Measurements from ENCODE around the gene PLEKHG7.
"Not testable (repeated sequence)": the region's sequence is repeated elsewhere in the genome, so short reads cannot be mapped to it uniquely, and the experiment has no call there.

The PLEKHG7 gene

DNA sequence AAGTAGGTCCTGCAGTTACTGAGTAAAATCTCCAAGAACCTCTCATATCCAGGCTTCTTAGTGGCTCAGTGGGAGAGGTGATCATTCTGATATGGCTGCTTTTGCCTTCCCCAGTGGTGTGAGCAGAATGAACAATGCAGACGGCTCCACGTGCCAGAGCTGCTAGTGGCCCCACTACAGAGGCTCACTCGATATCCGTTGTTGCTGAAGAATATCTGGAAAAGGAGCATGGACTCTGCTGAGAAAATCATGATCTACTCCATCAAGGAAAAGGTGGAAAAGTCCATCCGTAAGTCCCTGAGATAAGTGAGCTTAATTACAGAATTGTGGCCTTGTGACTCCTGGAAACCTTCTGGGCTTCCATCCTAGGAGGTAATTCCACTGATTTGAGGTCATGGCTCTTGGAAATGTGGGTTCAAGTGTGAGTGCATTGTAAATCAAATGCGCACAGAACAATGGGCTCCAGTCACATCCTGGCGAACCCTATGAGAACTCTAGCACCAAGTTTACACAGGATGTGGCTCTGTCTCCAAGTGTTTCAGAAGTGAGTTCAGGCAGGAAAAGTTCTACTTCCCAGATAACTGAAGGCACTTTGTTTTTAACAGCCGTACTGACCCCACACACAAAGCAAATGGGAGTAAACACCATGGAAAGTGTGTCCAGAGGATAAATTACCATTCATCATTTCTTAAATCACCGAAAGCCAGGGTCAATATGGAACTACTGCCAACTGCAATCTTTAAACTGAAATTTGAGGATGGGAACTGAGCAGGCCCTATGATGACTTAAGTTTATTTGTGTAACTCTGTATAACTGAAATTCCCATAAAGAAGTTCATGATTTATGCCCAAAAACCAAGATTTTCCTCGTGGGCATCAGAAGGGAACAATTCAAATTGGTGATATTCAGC, 51.4 kb downstream of the PLEKHG7 start:
- no peak for DNase-seq

DNA sequence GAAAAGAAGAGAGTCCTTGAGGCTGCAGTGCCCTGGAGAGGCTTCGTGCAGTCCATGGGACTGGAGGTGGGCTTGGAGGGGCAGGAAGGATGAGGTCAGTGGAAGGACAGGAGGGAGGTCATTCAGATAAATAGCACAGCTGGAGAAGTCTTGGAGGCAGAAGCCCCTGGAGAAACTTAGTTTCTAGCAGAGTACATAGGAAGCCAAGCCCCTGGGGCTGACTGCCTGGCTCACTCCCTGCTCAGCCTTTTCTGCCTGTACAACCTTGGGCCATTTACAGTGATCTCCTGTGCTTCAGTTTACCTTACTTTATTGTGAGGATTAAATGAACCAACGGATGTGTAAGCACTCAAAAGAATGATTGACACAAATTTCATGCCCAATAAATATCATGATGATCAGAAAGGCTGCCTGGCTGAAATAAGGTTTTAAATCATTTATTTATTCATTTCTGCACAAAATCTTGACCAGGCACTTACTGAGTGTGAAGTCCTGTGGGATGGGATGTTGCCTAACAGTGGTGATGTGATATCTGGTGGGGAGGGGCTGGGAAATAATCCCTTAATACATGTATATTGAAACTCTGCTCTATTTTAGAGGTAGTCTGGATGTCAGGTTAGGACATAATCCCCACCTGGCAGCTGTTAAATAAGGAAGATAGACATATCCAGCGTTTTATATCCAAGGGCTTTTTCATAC, 54.3 kb downstream of the PLEKHG7 start:
- no peak for DNase-seq

DNA sequence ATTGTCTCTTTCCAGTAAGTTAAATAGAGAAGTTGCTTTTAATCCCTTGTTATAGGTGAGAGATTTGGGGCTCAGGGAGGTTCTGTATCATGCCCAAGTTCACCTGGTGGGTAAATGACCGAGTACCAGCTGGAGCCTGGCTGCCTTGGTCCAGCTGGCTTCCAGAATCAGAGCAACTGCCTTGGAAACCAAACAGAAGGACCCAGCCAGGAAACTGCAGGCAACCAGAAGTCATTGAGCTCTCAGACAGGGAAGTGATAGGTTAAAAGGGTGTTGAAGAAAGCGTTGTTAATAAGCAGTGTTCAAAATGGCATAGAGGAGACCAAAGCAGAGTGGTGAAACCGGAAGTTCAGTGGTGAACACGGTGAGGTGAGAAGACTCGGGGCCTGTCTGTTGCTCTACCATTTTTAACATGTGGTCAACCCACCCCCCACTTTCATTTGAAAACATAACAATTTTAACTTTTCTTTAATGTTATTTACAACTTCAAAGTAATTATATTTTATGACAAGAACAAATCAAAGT, 54.9 kb downstream of the PLEKHG7 start:
- no peak for DNase-seq

DNA sequence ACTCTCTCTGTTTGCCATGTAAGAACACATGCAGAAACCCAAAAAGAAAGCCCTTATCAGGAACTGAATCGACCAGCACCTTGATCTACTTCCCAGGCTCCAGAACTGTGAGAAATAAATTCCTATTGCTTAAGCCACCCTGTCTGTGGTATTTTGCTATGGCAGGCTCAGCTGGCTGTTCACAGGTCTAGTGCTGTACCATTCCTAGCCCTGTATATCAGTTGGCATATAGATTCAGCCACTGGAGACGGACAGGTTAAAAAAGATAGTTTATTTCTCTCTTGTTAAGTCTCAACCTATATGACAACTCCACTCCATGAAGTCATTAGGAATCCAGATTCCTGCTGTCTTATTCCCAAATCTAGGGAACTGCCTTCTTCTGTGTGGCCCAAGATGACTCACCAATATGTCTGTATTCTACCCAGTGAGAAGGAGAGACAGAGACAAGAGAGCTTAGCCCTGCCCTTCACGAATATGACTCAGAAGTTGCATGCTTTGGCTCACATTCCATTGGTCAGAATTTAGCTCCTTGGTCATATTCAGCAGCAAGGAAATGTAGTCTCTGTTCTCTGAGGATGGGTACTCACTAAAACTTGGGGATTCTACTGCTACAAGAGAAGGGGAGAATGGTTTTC, 57.0 kb downstream of the PLEKHG7 start:
- no peak for DNase-seq

DNA sequence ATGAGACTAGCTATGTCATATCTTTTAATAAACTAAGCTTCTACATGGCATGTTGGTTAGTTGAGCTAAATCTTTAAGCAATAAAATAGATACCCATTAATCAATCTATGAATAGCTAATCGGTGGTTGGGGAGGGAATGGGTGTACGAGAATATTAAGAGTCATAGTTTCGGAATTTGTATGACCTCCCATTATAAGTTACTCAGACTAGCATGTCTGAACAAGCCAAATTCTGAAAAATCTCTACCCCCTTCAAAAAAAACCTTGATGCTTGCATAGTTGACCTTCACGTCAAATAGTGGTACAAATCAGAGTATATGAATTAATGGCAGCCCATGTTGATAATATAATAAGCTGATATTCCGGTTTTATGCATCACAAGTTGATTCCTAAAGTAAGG, 60.0 kb downstream of the PLEKHG7 start:
- no peak for DNase-seq

DNA sequence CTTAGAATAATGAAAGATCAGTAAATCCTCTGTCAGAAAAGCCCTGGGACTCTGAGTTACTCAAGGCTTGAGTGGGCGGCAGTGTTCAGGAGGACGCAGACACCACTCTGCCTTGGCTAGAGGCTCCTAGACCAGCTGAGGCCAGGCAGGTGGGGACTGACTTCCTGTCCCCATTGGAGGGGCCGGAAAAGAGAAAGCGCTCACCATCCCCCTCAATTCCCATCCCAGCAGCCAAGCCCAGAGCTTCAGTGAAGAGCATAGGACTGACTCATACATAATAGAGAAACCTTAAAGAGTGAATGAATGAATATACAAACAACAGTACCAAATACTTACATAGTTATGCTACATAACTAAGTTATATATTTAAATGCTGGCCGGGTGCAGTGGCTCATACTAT, 62.0 kb downstream of the PLEKHG7 start:
- DNase-seq = no peak

DNA sequence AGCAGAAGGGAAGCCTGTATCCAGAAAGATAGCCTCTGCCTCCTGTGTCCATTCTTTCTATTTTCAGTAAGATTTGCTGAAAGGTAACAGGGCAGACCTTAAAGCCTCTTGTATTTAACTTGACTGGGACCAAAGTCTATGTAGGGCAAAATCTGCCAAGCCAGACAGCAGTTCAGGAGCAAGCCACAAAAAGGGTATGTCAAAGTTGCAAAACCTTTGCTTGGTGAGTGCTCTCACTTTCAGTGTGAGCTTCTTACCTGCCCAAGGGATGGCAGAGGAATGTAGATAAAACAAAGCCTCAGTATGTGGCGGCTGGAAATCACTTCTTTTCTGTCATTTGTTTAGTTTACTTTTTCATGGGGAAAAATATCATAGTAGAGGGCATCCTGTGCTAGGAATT, 63.1 kb downstream of the PLEKHG7 start:
- DNase-seq = no peak

DNA sequence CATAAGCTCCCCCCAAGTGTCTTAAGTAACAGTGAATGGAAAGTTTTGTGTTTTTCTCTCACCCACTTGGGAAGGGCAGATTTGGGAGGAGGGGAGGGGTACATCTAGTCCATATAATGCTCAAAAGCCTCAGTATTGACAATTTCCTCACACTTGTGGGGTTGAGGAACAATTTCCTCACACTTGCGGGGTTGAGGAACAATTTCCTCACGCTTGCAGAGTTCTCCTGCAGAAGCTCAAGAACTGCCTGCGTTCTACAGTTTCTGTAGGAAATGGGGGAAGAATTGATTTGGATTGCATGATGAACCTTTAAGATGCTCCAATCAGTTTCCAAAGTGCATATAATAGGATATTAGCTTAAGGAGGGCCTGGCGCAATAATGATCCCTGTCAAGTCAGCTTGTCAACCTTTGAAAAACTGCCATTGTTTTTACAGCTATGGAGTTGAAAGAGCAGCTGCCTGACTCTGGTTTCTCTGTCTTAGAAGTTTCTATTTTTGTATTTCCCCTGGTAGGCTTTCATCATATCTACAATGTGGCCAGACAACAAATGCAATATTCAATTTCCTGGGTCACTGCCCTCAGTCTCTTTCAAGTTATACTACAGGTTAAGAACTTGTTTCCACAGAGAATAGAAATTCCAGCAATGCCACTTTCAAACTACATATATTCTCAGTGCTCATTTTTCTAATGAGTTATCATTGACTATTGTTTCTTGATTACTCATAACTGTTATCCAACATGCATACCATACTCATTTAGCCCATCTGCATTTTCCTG, 66.5 kb downstream of the PLEKHG7 start:
- DNase-seq = no peak

DNA sequence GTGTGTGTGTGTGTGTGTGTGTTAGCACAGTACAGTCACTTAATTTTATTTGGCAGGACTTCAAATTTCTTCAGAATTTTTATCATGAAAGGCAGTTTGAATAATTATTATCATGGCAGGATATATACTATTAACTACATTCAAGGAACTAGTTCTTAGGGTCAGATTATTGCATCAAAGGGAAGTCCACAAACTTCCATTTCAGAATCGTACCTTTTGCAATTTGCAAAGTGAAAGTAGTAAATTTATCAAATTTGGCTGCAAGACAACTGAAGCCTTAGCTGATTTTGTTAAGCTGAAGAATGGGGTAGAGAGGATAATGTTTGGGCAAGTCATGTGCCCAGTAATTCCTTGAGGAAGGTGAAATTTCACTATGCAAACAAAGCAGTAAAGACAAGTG, 68.2 kb downstream of the PLEKHG7 start:
- DNase-seq = no peak

DNA sequence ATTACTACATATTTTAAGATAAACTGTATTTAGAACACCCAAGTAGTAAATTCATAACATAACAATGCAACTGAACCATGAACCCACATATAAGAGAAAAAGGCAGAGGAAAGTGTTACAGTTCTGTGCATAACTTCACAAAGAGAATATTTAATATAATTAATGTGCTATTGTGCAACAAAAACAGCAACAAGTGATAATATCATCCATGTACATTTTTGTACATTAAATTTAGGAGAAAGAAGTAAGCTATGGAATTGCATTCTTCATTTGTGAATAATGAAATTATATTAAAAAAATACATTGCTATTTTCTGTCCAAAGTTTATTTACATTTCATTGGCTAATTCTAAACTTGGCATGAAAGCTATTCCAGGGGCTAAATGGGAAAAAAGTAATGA, 72.6 kb downstream of the PLEKHG7 start:
- DNase-seq = no peak

DNA sequence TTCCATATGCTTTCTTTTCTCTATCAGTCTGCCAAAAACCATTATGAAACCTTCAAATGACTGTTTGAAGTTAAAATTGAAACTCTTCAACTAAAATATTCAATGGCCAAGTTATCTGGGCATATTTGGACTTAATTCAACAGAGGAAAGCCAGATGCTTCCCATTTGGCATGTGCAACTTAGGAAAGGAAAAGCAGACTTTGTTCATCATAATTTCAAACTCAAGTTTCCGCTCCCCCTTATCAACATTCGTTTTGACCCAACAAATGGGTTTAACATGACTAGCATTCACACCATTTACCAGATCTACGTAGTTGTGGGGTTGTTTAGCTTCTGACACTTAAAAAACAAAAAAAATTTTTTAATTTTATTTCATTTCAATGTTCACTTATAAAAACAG, 75.7 kb downstream of the PLEKHG7 start:
- DNase-seq = no peak

DNA sequence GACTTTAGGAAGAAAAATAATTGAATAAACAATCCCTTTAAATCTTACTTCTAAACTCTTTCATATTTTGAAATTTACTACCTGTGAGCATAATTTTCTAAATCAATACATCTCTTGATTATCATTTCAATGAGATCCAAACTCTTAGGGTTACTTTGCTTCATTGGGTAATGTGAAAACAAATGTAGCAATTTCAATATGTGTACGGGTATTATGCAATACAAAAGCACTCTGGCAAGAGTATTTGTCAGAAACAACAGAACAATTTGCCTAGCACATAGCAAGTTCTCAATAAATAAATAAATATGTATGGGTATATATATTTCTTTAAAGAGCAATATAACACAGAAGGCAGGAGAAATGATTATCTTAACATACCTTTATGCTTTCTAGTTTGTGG, 77.1 kb downstream of the PLEKHG7 start:
- DNase-seq = no peak

DNA sequence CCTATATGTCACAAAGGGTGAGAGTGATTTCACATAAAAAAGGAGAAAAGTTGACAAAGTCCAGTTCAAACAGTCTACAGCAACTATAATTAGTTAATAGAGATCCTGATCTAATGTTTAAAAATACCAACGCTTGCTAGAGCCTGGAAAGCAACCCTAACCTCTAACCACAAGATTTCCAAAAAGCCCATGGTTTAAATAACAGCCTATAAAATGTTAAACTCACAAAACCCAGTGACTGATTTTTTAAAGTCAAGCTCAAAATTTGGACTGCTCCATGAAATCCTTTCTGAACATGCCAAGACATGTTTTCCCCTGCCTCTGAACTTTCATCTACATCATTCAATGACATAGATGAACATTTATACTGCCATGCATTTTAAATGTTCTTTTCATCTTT, 81.6 kb downstream of the PLEKHG7 start:
- DNase-seq = no peak

DNA sequence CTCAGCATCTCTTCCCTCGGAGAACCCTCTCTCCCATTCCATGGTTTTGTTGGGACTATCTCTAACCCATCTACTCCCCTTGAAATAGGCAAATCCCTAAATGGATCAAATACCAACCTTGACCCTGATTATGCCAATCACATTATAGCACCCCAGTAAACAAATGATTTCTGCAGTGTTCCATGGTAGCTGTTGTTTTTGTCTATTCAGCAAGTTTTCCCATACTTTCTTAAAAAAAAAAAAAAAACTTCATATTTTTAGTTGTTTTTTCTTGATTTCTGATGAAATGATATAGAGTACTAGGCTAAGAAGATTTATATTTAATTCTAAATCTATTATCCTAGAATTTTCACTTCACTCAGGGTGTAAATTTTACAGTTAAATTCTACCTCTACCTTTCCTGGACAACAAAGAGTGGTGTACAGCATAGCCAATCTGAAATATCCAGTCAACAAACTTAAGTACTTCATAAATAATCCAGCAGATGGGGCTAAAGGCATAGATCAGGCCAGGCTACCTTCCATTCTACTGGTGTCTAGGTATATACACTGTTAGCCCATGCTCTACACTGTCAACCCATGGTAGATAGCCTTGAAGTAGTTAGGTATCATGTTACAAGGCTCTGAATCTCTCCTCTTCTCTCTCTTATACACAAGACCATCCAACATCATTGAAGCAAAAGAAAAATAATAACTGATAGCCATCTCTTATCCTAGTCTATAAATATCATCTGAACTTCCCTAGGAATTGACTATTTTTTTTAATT, 82.2 kb downstream of the PLEKHG7 start:
- no peak for DNase-seq

DNA sequence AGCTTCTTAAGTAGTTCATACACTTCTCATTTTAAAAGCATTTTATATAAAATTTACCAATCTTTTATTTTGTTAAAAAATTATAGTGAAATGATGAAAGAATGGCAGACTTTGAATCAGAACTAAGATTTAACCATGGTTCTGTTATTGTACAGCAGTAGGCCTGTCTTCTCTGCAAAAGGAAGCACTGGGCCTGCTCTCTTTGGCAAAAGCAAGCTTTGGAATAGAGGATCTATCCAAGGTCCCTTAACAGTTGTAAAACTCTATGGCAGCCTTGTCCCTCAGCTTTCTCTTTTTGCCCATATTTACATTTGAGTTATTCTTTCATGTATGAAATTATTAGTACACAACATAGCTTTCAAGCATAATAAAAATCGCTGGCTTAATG, 82.8 kb downstream of the PLEKHG7 start:
- DNase-seq = no peak

DNA sequence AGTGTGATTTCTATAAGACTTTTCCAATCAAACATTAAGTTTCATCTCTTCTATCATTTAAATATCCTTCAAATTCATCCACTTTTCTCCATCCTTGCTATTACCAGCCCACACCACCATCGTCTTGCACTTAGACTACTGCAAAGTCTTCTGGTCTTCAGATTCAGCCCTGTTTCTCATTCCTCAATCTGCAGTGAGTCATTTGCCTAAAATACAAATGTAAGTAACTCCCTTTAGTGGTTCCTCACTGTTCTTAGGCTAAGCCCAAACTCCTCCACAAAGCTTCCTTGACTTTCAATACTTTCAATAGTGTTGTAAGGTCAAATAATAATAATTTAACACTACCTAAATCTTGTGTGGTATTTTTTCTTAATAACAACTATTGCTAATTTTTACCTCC, 83.3 kb downstream of the PLEKHG7 start:
- DNase-seq = no peak

DNA sequence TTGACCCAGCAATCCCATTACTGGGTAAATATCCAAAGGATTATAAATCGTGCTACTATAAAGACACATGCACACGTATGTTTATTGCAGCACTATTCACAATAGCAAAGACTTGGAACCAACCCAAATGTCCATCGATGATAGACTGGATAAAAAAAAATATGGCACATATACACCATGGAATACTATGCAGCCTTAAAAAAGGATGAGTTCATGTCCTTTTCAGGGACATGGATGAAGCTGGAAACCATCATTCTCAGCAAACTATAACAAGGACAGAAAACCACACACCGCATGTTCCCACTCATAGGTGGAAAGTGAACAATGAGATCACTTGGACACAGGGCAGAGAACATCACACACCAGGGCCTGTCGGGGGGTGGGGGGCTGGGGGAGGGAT, 91.6 kb downstream of the PLEKHG7 start:
- not testable (repeated sequence) for DNase-seq

DNA sequence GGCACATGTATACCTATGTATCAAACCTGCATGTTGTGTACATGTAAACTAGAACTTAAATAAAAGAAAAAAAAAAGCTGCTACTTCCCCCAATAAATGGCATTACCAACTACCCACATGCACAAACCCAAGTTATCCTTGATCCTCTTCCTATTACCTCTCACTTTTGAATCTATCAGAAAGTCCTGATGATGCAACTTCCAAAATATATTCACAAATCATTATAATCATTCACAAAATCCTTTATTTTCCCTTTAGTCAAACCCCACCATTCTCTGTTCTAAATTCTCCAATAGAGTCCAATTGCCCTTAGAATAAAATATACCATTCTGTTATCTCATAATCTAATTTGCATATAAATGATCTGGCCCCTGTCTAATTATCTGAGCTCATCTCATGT, 92.0 kb downstream of the PLEKHG7 start:
- DNase-seq = no peak

DNA sequence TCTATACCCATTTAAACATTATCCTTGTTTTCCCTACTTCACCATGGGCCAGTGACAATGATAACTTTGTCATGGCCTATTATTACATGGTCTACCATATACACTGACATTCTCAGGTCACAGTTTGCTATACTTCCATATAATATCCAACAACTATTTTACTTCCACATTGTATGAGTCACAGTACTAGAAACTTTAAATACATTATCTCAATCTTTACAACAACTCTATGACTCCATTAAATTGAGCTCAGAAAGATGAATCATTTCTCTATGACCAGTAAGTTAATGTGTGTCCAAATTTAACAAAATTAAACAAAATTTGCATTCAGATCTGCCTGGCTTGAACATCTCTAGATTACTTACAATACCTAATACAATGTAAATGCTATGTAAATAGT, 93.9 kb downstream of the PLEKHG7 start:
- no peak for DNase-seq

DNA sequence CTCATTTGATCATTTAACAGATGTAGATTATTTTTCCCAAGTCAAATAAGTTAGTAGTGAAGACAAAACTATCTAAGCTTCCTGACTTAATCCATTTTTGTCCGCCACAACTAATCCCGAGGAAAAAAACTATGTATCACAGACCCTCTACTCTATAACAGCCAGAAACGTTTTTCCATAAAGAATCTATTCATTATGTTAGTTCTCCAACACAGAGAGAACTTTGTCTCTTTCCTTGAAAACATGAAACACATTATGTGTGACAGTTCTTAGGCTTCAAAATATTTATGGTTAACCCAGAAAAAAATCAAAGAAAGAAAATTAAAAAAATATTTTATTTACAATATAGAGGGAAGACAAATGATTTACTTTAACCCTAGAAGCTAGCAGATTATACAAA, 100.1 kb downstream of the PLEKHG7 start:
- DNase-seq = no peak

DNA sequence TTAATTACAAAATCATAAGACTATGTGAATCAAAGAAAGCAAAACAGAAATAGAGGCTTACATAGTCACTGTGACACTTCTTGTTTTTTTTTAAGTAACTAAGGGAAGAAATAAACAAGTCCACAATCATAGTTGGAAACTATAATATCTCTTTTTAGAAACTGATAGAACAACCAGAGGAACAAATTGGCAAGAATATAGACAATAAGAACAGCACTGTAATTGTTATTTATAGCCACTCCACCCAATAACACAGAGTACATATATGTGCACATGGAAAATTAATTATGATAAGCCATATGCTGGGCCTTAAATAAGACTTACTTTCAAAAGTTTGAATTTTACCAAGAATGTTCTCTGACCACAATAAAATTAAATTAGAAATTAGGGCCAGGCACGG, 101.1 kb downstream of the PLEKHG7 start:
- no peak for DNase-seq

DNA sequence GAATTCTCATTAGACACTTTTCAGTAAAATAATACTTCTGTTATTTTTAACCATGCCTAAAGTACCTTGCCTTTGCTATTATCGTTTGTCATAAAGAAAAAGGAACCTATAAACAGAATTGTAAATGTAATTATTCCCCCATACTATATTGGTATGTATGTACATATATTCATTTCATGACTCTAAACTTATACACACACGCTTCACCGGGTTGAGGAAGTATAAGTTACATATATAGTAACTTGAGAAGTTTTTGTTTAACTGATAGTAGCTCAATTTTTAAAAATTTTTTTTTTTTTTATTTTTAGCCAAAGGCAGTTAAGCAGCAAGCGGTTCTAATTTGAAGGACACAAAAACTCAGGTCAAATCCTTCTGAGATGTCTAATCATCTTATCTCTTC, 107.6 kb downstream of the PLEKHG7 start:
- DNase-seq = no peak
